ENCODE measurements around the gene CD53.
"Not testable (repeated sequence)": the region's sequence is repeated elsewhere in the genome, so short reads cannot be mapped to it uniquely, and the experiment has no call there.

The CD53 gene

GRCh38 chr1:110872745-110873720 lies at the start of gene CD53:
Gene CD53 (plus strand): TSS chr1:110873148. CDS start chr1:110891409, 18,261 bp downstream.
- no peak for DNase-seq (ENCODE audit: low read depth)

DNA sequence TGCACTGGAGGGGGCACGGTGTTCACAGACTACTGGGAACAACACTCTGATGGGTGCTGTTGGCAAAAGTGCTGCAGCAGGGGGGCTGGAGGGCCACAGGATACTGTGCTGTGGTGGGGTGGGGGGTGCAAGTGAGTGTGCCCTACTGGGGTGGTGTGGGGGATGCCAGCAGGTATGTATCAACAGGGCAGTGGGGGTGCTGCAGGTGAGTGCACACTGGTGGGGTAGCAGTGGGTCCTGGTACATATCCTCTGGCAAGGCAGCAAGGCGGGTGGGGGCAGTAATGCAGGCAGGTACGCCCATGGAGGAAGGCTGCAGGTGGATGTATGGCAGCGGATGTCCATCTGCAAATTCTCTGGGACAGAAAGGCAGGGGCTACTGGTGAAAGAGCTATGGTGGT lies 48.8 kb upstream of the CD53 start:
- DNase-seq (ENCODE audit: low read depth), result no peak

GRCh38 chr1:110829955-110830553 lies 42.9 kb upstream of the CD53 start:
- DNase-seq (ENCODE audit: low read depth), result no peak

DNA sequence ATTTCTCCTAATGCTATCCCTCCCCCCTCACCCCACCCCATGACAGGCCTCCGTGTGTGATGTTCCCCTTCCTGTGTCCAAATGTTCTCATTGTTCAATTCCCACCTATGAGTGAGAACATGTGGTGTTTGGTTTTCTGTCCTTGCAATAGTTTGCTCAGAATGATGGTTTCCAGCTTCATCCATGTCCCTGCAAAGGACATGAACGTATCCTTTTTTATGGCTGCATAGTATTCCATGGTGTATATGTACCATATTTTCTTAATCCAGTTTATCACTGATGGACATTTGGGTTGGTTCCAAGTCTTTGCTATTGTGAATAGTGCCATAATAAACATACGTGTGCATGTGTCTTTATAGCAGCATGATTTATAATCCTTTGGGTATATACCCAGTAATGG lies 39.2 kb upstream of the CD53 start:
- not testable (repeated sequence) for DNase-seq (ENCODE audit: low read depth)

DNA sequence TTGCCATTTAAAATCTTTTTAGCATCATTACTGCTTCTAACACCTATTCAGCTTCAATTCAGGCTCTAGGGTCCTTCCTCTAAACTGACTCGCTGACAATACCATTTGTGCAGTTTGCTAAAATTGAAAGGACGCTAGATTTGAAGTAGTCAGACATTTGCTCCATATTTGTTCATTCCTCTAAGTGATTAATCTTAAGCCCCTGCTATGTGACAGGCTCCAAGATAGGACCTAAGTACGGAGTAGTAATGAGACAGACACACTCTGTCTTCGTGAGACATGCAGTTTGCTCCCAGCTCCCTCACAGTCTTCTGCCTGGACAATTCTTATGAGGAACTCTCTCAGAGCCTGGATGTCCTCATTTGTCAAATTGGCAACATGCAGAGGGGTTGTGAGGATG lies 26.1 kb upstream of the CD53 start:
- DNase-seq (ENCODE audit: low read depth), result no peak

DNA sequence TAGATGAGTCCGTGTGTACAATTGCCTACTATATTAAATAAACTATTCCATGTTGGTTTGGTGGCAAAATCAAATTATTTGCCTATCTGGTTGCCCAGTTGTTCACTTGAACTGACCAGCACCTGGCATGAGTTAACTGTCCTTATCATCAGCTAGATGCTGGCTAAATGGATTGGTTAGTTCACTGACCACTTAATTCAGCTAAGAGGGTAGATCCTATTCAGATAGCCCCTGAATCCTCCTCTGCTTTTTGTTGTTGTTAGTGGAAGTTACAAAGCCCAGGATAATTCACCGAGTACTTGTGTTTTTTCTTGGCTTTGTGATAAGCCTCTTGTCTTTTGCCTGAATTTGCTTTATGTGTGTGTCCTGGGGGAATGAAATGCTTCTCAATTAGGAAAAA lies 22.8 kb upstream of the CD53 start:
- DNase-seq (ENCODE audit: low read depth), result no peak

- no peak for DNase-seq (ENCODE audit: low read depth)
Observed at GRCh38 chr1:110850627-110851026, 22.3 kb upstream of the CD53 start.

- no peak for DNase-seq (ENCODE audit: low read depth)
Observed at GRCh38 chr1:110853135-110853534, 19.8 kb upstream of the CD53 start.

DNA sequence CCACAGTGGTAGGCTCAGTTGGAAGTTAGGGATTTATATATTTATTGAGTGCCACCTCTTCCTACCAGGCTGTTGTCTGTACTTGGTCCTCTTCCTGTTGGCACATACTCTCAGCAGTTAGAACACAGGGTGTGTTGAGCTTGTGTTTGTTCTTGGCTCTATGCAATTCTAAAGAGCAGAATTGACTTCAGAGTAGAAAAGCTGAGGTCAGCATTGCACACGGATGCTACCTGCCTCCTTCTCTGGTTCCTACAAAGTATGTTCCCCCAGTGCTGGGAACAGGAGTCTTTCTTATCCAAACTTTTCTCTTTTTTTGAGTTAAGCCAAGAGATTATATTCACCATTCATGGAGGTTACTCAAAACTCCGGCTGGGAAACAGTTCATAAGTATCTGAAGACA lies 16.5 kb upstream of the CD53 start:
- DNase-seq (ENCODE audit: low read depth), result no peak

- no peak for DNase-seq (ENCODE audit: low read depth)
Observed at GRCh38 chr1:110857964-110858948, 14.7 kb upstream of the CD53 start.

DNA sequence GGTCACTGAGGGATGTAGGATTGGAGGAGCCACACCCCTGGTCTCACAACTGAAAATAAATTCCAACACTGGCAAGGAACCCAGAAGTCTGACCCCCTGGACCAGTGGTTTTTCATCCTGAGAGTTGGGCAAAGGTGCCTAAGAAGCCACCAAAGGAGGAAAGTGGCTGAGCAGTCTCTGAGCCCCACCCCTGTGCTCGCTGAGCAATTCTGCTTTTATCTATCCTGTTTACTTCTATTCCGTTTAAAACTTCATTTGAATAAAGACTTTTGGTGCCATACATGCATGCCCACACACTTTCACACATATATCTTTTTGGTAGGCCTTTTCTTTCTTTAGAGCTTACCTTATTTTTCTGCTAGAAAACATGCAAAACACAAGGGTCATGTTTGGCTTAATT lies 13.9 kb upstream of the CD53 start:
- no peak for DNase-seq (ENCODE audit: low read depth)

DNA sequence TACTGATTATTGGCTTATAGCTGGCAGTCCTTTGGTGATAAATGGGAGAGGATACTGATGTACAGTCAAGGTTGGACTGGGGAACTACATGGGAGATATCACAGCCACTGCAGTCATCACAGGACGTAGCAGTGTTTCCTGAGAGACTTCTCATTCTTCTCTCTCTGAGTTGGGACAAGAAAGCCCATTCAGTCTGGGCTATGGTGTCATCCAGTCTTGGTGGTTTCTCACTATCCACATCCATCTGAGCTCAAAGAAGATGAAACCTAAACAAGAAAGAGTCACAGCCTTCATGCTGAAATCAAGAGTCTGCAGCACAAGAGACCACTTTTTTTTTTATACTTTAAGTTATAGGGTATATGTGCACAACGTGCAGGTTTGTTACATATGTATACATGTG lies 12.8 kb upstream of the CD53 start:
- DNase-seq (ENCODE audit: low read depth), result no peak

DNA sequence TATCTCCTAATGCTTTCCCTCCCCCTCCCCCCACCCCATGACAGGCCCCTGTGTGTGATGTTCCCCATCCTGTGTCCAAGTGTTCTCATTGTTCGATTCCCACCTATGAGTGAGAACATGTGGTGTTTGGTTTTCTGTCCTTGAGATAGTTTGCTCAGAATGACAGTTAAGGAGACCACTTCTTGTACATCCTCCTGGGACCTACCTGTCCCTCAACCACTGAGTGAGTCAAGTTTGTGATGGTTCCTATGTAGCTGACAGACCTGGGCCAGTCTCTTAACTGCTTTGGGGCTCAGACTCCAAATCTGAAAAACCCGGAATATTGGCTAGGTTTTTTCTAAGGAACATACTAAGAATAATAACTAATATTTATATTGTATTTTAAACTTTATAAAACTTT lies 12.3 kb upstream of the CD53 start:
- not testable (repeated sequence) for DNase-seq (ENCODE audit: low read depth)

DNA sequence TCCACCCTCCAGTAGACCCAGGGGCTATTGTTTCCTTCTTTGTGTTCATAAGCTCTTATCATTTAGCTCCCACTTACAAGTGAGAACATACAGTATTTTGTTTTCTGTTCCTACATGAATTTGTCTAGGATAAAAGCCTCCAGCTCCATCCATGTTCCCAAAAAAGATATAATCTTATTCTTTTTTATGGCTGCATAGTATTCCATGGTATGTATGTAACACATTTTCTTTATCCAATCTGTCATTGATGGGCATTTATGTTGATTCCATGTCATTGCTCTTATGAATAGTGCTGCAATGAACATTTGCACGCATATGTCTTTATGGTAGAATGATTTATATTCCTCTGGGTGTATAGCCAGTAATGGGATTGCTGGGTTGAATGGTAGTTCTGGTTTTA lies 11.0 kb upstream of the CD53 start:
- DNase-seq (ENCODE audit: low read depth), result not testable (repeated sequence)

DNA sequence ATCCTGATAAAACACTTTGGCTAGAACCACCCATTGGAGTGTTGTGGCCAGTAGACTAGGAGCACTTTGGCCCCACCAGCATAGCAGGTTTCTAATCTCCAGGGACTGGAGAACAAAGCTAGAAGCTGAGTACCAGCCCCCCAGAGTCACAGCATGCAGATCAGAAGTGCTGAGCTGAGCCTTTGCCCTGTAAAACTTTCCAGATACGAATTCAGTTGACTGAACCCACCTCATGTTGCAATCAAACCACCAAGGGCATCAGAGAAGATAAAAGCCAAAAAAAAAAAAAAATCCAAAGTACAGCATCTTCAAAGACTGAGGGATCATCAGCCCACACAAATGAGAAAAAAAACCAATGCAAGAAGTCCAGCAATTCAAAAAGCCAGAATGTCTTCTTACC lies 8.7 kb upstream of the CD53 start:
- DNase-seq (ENCODE audit: low read depth), result no peak

DNA sequence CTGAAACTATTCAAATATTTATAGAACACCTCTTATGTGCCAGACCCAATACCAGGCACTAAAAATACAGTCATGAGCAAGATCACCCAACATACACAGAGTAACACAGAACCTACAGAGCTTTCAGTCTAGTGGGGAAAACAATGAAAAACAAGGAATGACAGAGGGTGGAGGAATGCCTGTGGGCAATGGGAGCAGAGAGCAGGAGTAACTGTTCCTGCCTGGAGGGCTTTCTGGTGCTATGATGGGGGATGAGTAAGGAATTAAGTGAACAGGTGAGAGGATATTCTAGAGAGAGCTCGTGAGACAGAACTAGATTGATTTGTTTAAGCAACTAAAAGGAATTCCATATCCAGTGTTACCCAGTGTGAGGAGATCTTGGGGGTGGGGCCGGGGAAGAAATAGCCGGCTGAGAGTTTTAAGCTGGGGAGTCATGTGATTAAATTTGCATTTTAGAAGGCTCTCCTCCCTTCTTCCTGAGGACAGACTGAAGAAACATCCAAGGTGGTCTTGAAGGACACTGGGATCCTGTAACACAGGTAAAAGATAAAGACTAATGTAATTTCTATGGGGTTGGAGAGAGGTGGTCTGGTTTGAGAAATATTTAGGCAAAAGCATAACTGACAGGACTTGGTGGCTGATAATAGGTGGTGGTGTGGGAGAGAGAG lies 2.1 kb upstream of the CD53 start:
- no peak for DNase-seq (ENCODE audit: low read depth)

DNA sequence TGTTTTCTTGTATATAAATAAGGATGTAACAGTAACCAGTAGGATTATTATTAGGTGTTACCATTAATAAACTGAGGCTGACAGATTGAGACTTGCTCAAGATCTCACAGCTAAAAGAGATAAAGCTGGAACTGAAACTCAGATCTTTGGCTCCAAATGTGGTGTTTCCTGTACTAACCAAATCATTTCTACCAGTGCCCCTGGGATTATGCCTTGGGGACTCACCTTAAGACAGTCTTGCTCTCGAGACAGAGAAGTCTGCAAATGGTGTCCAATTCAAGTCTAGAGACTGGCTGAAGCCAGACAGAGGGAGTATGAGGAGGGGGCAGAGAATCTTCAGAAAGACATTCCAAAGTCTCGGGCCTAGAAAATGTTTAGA lies 593 bp upstream of the CD53 start:
- no peak for DNase-seq (ENCODE audit: low read depth)

DNA sequence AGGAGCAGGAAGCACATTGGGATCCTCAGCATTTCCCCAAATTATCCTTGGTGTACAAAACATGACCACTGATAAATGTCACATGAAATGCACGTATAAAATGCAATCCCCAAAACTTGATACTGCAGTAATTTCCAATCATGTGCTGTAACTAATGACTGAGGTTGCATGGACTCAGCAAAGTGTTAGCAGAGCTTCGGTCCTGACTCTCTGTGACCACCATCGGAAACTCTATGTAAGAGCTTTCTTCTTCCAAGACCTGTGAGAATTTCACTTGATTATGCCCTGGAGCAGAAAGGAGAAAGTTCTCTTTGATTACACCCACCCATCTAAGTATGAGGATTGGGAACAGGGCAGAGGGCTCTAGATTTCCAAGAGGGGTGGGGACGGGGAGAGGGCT lies 908 bp downstream of the CD53 start:
- DNase-seq (ENCODE audit: low read depth), result no peak

DNA sequence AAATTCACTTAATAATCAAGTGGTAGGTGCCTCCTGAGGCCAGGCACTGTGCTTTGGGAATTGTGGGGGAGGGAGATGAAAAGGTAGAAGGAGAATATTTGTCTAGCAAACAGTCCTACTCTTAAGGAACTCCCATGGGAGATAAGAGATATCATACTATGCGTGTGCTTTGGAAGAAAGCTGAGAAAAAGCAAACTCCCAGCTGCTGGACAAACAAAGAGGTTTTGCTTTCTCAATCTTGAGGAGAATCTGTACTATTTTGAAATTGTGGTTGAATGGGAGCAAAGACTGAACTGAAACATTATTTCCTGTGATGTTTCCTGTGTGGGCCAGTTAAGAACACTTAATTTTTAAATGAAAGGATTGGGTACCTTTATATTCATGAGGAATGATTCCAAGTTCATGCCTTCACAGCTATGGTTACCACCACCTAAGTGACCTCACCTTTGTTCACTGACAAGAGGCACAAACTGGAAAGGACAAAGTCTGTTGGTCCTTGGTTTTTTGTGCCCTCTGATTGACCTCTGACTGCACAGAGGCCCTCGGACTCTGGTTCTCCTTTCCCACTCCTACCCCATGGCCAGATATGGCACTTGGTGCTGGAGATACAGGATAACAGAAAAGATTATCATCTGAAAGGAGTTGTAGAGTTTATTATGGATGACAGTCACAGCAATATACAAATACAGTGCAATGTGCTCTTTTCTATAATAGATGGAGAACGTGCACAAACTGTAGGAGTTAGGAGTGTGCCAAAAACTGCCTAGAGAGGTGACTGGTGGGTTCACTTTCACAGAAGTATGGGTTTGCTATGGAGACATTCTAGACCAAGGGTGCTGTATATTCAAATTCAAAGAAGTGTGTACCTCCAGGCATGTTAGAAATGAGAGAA lies 1.6 kb downstream of the CD53 start:
- no peak for DNase-seq (ENCODE audit: low read depth)

DNA sequence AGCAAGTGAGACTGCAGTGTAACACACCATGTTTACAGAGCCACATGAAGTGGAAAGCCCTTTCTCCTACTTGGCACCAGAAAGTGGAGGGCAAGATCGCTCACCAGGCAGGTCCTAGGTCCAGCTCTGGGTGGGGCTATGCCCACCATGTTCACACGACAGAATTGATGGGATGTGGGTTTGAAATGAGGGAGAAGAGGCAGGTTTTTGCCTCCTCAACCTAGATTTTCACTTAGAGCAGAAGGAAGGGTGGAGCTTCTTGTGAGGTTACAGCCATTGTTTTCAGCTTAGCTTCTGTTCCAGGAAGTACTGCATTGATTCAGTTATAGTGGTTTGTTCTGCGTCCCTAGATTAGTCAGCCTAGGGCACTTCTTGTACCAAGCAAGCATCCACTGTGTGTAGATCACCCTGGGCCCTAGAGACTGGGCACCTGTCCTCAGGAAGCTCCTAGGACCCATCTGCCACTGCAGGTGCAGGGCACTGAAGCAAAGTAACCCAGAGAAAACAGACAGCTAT lies 2.3 kb downstream of the CD53 start:
- DNase-seq (ENCODE audit: low read depth), result no peak

Data from fibroblast of the conjunctiva (primary cell).